Central memory CD4-positive, alpha-beta T cell (primary cell): ENCODE results near the gene RIPPLY1.

Source experiments
- DNase-seq: peaks from one replicate; pipeline ENCODE4 v3.0.0; 2022
- total RNA-seq, 3 experiments: gene quantifications; one replicate each; lab custom pipeline; 2026; lab: John Stamatoyannopoulos, UW

Gene RIPPLY1, protein sequence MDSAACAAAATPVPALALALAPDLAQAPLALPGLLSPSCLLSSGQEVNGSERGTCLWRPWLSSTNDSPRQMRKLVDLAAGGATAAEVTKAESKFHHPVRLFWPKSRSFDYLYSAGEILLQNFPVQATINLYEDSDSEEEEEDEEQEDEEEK
- total RNA-seq, result 0 reads per million in 3 experiments

DNA sequence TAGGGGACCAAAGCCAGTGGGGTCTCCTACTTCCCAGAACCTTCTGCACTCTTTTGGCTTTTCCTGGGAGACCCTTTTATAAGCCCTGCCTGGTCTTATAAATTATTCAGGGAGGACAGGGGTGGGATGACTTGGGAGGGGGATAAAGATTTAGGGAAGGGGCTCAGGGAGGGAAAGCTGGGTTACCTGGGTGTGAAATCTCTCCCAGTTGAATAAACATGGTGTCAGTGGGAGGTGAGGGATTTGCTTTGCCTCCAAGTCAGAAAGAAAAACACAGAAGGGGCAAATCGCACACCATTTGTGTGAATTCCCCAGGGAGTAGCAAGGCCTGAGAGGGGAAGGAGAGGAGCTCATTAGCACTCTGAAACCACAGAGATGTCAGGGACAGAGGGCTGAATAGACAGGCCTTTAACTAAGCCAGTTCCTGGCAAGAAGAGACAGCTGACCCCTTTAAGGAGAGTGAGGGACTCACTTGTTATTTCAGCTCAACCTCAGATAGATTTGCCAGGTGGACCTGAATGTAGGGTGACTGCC is at the start of gene RIPPLY1:
RIPPLY1 (minus strand) TSS at position 51 of the 534 bp plus-strand sequence. CDS start 54 bp downstream, outside the sequence.
- no peak for DNase-seq

DNA sequence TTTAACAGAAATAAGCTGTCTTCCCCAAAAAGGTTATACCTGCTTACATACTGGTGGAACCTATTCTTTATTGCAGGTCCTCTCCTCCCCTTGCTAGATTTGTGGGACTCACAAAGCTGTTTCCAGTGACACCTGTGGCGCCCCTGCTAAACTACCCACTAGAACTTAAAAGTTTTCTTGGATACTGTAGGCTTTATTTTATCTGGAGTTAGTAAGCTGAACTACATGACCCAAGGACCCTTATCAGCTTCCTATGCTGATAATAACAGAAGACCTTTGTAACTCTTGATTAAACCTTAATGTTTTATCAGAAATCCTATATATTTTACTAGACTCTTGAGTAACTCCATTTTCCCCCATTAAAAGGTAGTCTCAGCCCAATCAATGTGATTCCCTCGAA is 49.4 kb upstream of the RIPPLY1 start:
- no peak for DNase-seq

DNA sequence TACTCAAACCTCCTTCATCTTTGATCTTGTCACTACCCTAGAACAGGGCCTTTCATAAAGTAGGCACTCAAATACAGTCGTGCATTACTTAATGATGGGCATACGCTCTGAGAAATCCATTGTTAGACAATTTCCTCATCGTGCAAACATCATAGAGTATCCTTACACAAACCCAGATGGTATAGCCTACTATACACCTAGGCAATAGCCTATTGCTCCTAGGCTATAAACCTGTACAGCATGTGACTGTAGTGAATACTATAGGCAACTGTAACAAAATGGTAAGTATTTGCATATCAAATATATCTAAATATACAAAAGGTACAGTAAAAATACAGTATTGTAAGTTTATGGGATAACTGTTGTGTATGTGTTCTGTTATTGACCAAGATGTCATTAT is 48.9 kb upstream of the RIPPLY1 start:
- DNase-seq, result no peak

DNA sequence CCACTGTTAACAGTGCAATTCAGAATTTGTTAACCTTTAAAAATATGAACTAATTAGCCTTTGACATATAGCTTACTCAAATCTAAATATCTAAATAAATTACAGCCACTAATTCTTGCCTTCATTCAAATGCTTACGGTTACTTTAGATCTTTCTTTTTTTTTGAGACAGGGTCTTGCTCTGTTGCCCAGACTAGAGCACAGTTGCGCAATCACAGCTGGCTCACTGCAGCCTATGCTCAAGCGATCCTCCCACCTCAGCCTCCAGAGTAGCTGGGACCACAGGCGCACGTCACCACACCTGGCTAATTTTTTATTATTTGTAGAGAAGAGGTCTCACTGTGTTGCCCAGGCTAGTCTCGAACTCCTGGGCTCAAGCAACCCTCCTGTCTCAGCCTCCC is 48.1 kb upstream of the RIPPLY1 start:
- DNase-seq, result no peak

DNA sequence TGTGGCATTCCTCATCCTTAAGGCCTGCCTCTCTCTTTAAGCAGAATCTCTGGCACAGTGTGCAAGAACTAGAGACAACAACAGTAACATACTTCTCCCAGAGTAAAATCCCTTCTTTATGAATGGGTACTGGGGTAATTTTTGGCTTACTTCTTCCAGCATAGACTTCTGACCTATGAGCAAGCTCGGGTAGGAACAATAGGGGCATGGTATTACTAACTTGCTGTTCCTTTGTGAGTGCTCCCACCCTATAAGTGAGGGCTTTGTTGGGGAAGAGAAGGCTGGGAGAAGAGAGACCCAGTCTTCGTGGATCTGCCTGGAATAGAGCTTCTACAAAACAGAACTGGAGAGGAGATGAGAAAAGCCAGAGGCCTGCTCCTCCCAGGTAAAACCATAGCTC is 47.2 kb upstream of the RIPPLY1 start:
- no peak for DNase-seq

DNA sequence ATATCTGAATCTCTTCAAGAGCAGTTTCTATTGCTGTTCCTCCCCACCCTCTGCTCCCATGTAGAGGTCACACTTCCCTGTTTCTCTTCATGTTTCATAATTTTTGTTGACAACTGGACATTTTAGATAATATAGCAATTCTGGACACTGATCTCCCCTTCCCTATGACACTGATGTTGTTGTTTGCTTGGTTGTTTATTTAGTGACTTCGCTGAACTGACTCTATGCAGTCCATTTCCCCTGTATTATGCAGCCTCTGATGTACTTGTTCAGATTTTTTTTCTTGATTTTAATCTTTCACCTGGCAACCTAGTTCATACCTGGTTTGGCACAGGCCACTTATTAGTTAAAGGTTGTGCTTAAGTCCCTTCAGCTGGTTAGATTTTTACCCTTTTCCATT is 46.2 kb upstream of the RIPPLY1 start:
- DNase-seq, result no peak

DNA sequence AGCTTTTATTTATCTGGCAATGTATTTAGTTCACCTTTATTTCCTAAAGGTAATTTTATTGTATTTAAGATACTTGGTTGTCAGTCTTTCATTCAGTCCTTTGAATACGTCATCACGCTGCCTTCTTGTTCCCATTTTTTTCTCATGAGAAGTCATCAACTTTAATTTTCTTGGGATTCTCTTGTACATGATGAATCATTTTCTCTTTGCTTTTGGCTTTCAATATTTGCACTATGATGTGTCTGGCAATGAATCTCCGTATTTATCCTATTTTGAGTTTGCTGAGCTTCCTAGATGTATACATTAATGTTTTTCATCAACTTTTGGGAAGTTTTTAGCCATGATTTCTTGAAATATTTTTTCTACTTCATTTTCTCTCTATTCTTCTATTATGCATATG is 45.5 kb upstream of the RIPPLY1 start:
- no peak for DNase-seq

DNA sequence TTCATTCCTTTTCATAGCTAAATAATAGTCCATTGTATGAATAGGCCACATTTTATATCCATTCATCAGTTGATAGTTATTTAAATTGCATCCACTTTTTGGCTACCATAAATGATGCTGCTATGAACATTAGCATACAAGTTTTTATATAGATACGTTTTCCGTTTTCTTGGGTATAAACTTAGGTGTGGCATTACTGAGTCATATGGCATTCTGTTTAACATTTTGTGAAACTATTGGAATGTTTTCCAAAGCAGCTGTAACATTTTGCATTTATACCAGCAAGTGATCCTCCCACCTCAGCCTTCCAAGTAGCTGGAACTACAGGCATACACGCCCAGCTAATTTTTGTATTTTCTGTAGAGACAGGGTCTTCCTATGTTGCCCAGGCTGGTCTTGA is 43.3 kb upstream of the RIPPLY1 start:
- no peak for DNase-seq

DNA sequence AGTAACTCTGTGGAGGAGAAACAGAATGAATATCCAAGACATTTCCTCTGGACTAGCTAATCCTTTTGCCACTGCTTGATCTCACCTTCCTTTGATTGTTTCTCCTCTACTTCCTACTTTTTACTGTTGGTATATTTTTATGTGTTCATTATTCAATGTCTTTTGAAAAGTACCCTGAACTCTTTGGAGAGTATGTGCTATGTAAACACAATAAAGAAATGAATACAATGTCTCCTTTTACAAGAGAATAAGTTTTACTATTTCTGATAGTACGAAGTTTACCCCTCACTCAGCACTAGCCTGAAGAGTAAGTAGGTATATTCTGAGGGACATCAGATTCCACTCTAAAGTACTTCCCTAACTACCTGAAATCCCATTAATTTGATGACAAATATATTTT is 36.9 kb upstream of the RIPPLY1 start:
- no peak for DNase-seq

DNA sequence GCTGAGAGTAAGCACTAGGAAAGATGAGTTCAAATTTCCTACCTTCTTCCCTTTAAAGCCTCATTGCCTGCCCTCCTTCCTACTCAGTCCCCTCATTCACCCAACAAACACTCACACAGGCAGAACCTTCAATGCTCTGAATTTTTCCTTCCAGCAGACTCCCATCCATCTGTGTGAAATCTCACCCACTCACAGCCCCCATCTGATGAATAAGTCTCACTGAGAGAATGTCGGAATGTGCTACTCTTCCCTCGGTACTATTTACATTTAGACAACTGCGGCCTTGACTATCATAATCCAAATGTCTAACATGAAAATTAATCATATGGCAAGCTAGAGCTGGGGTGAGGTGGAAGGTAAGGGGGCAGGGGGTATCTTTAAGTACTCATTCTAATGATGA is 36.4 kb upstream of the RIPPLY1 start:
- DNase-seq, result no peak

DNA sequence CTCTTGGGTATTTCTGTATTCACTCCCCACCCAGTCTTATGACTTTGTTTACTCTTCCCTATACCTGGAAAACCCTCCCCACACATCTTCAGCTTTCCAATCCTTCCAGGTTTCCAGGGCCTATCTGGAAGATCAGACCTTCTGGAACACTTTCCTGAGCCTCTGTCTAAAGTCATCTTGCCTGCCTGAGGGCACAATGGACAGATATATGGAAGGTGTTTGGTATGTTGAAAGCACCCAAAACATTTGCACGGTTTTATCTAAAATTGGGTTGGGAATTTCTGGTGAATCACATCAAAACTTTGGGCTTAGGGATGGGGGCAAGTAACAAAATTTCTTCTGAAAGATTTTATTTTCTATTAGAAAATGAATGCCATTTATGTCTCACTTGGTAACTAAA is 33.1 kb upstream of the RIPPLY1 start:
- no peak for DNase-seq

DNA sequence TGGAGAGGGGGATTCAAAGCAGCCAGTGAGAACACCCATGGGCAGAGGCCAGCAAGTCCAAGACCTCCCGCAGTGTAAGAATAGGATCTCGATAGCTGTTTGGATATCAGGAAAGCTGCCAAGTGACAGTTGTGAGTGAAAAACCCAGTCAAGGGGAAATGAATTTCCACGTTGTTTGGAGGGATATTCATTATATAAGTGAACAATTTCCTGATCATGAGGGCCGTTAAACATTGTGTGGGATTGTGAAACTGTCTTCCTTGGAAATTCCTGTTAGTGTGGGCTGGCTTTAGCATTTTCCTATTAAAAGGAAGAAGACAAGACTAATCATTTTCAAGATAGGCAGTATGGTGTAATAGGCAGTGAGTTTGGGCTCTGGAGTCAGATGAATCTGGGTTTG is 32.0 kb upstream of the RIPPLY1 start:
- DNase-seq, result no peak

DNA sequence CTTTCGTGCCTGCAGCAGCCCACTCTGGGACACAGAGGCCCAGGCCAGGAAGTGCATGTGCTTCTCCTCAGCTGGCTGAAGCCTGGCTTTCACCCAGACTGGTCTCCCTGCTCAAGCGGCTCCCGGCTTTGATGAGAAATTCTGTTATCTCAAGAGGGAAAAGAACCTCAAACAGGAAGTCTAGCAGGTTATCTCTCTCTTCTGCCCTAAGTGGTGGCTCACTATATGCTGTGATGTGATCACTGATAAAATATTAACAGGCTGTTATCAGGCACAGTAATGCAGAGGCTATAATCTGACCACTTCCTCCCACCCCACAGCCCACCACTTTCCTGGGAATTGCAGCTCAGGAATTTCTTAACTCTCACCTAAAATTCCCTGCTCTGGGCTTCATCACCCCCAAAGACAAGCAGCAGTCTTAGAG is 30.4 kb upstream of the RIPPLY1 start:
- DNase-seq, result no peak

DNA sequence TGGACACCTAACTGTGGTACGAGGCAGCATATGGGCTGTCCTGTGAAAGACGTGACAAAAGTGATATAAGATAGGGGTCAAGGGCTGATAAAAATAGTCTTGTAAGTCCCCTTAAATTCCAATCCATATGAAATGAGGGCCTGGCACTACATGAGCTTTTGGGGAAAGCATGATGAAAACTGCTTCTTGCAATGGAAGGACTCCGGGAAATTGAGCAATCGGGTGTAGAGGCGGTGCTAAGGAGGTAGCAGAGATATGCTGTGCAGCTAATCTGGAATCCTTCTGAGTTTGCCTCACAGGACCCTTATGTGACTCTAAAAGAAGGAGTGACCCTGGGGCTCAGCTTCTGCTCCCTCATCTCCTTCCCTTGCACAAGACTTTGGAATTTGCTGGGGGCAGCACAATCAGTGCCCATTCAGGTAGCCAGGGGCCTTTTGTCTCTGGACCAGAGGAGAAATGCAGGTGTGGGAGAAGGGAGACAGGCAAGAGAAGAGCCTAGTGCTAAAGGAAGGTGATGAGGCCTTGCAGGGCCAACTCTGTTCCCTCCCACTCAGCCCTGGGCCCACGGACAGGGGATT is 29.9 kb upstream of the RIPPLY1 start:
- DNase-seq, result no peak

DNA sequence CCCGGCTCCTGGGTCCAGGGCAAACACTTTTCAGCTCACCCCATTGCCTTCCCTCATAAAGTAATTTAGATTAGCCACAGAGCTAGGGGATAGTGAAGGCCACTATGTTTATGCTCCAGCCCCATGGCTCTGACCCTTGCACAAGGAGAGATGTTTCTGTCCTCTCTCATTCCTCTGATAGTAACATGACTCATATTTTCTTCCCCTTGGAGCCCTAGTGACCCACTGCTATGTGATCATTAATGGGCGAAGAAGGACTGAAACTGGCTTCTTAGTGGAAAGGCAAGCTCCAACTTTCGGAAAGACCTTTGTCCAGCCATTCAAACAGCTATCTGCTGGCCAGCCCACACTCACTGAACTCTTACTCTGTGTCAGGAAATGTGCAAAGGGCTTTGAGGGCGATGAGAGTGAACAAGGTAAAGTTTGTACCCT is 29.4 kb upstream of the RIPPLY1 start:
- DNase-seq, result no peak

DNA sequence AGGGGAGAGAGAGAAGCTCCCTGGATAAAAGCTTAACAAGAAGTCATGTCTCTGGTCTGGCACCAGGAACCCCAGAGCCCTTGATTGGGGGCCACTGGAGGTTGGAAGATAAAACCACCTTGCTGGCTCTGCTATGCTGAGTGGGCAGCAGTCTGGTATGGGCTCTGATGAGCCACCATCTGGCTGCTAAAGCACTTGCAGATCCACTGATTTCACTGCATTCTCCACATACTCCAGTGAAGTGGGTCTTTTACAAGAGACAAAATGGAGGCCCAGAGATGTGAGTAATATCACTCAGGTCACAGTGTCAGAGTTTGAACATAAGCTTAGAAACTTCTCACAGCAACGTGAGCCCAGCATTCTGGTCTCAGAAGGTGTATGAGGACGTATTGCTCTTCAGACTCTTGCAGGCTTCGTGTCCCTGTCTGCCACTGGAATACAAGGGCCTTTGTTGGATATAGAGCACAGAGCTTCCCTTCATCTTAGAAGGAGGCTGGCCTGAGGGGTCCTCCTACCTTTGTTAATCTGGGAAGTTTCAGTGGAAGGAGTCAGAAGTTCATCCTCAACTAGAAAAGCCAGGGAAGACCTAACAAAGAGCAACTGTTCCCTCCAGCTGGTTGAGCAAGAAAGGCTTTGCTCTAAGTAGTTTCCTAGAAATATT is 28.8 kb upstream of the RIPPLY1 start:
- no peak for DNase-seq

DNA sequence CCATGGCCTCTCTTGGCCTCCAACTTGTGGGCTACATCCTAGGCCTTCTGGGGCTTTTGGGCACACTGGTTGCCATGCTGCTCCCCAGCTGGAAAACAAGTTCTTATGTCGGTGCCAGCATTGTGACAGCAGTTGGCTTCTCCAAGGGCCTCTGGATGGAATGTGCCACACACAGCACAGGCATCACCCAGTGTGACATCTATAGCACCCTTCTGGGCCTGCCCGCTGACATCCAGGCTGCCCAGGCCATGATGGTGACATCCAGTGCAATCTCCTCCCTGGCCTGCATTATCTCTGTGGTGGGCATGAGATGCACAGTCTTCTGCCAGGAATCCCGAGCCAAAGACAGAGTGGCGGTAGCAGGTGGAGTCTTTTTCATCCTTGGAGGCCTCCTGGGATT is 25.1 kb upstream of the RIPPLY1 start:
- DNase-seq, result no peak

DNA sequence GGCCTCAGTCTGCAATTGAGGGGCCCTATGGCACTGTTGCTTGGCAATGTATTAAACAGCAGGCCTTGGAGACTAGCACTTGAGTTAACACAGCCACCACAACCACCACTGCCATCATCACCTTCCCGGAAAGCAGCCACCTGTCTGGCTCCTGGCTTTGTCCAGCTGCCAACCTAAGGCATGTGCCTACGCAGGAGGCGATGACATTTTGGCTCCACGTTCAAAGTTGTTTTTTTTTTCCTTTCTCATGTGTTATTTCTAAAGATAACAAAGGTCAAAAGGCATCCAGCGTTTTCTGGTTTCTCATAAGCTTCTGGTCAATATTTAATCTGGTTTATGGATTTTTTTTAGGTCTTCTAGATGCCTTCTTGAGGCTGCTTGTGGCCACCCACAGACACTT is 24.6 kb upstream of the RIPPLY1 start:
- DNase-seq, result no peak

DNA sequence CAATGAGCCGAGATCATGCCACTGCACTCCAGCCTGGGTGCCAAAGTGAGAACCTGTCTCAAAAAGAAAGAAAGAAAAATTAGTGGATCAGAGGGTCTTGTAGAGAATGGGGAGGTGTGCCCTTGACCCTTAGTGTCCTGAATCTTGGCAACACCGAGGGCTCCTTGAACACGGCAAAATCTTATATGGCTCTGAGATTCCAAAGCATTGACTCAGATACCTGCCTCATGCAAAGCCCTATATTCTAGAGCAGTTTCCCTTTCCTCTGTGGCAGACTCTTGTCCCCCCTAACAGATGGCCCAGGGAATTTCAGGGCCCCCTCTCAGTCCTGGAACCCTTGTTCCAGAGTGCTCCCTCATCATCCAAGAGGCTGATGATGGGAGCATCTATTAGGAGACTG is 23.9 kb upstream of the RIPPLY1 start:
- no peak for DNase-seq

DNA sequence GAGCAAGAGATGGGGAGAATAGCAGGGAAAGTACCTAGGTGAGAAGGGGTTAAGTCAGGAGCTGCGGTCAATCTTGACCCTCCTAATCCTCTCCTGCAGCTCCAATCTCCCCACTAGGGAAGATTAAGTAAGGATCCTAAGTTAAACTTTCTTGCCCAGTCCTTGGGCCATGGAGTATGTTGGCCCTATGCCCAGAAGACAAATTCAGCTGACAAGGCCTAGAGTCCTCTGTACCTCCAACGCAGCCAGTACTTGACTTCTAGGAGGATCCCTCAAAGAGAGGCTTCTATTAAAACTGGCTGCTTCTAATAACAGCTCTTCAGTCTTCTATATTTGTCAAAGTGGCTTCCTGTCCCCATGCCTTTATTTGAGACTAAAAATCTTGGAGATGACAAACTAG is 18.5 kb upstream of the RIPPLY1 start:
- no peak for DNase-seq

DNA sequence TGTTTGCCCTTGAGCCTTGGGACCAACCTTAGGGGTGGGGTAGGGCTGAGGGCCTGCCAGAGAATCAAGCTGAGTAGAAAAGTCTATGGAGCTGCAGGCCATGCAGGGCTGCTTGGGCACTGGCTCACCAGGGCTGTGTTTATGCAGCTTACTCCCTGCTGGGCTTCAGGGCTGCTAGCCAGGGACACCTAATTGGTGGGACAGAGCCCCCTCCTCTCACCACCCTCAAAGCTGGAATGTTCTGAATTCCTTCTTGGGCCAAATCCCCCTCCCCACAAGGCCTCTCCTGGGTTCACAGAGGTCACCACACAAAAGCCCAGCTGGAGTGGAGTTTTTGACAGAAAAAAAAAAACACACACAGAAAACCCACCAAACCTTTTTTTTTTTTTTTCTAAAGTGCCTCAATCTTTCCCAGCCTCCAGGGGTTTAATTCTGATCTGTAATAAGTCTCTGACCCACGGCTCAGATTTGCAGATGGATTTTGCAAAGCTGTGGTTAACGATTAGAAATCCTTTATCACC is 16.9 kb upstream of the RIPPLY1 start, which contains the start of gene CLDN2:
CLDN2 (plus strand) TSS at position 471 of the 521 bp plus-strand sequence. CDS start 7,827 bp downstream, outside the sequence.
- no peak for DNase-seq

DNA sequence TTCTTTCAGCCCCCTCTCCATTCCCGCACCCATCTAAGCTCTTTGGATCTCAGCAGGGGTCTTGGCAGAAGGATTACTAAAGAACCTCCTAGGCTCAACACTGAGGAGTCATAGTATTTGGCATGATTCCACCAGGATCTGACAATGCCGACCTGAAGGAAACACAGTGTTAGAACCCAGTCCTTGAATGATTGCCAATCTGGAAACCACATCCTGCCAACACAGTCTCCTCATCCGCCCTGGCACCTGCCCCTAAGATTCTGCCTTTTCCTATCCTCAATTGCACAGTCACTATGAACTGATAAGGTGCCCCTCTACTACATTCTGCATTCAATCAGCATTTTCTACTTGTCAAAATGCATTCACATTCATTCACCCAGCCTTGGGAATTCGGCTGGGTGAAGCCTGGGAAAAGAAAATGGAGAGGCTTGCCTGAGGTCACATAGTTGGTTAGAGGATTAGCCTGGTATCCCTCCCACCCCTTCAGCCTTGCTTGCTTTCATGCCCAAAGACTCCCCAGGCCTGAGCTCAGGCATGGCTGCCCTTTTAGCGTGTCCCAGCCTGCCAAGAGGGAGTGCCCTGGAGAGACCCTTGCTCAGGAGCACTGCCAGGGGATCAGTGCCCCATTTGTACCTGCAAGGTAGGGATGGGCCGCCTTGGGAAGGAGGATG is 14.8 kb upstream of the RIPPLY1 start:
- peak; percentile 51 for DNase-seq

DNA sequence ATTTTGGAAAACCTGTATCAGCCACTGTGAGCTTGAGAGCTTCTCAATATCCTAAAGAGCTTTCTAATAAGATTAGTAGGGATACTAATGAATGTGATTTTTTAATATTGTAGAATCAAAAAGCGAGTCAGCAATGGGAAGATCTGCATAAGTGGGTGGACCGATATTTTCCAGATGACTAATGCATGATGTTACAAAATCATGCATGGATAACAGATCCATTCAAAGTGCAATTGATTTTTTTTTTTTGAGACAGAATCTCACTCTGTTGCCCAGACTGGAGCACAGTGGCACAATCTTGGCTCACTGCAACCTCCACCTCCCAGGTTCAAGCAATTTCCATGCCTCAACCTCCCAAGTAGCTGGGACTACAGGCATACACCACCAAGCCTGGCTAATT is 9.7 kb upstream of the RIPPLY1 start:
- DNase-seq, result no peak
